ENCODE measurements around the gene TMEM229B.

Gene TMEM229B

DNA sequence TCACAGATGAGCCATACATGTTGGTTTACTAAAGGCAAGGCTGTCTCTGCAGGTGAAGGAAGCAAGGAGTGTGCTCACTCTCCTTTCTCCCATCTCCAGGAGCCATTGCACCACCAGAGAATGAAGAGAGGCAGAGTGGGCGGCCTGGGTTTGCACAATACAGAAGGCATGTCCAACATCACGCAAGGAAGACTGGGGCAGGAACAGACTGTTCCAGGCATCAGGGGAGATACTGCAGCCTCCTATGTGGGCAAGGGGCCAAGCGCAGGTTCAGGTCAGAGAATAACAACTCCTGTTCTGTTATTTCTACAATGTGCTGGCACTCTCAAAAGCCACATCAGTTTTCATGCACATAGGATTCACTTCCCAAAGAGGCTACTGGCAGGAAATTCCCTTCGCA lies 1.7 kb upstream of the TMEM229B start:
- peak; percentile 46 for DNase-seq (ENCODE audit: low read depth)
- no peak overlapping the region for H3K4me3 ChIP-seq (ENCODE audit: low read depth, low read length)
- TF ChIP-seq, protein P1, sequence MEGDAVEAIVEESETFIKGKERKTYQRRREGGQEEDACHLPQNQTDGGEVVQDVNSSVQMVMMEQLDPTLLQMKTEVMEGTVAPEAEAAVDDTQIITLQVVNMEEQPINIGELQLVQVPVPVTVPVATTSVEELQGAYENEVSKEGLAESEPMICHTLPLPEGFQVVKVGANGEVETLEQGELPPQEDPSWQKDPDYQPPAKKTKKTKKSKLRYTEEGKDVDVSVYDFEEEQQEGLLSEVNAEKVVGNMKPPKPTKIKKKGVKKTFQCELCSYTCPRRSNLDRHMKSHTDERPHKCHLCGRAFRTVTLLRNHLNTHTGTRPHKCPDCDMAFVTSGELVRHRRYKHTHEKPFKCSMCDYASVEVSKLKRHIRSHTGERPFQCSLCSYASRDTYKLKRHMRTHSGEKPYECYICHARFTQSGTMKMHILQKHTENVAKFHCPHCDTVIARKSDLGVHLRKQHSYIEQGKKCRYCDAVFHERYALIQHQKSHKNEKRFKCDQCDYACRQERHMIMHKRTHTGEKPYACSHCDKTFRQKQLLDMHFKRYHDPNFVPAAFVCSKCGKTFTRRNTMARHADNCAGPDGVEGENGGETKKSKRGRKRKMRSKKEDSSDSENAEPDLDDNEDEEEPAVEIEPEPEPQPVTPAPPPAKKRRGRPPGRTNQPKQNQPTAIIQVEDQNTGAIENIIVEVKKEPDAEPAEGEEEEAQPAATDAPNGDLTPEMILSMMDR (conservative IDR thresholded peaks at IDR 0.05; ENCODE audit: low read depth, low read length): no peak

DNA sequence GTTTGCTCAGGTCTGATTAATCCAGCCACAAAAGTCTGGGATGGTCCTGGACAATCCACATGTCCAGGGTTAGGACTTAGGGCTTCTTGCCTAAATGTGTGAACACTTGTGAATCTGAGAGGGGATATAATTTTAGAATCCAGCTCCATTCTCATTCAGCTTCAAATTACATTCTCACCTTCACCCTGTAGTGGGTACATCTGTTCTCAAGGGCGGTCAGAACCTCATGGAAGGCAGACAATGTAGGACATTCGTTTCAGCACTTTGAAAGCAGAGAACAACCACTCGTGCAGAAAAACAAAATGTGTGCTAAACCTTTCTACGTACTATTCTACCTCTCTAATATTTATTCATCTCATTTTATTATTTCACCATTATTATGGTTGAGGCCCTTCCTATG lies 1.2 kb downstream of the TMEM229B start:
- TF ChIP-seq, protein P1 (conservative IDR thresholded peaks at IDR 0.05; ENCODE audit: low read depth, low read length): no peak
- DNase-seq (ENCODE audit: low read depth): no peak
- no peak overlapping the region for H3K4me3 ChIP-seq (ENCODE audit: low read depth, low read length)

- no peak for DNase-seq (ENCODE audit: low read depth)
- TF ChIP-seq, protein P1 (conservative IDR thresholded peaks at IDR 0.05; ENCODE audit: low read depth, low read length): no peak
- no peak overlapping the region for H3K4me3 ChIP-seq (ENCODE audit: low read depth, low read length)
Observed at GRCh38 chr14:67486890-67487289, 1.6 kb downstream of the TMEM229B start.

- H3K4me3 ChIP-seq (ENCODE audit: low read depth, low read length): no peak overlapping the region
Observed at GRCh38 chr14:67485501-67486095, 2.9 kb downstream of the TMEM229B start.

GRCh38 chr14:67483579-67484285 lies 4.8 kb downstream of the TMEM229B start:
- DNase-seq (ENCODE audit: low read depth): no peak

More at GRCh38 chr14:67485501-67486095, 2.9 kb downstream of the TMEM229B start:
- TF ChIP-seq, protein P1 (conservative IDR thresholded peaks at IDR 0.05; ENCODE audit: low read depth, low read length): peak; percentile 11
- DNase-seq (ENCODE audit: low read depth): peak; percentile 57

DNA sequence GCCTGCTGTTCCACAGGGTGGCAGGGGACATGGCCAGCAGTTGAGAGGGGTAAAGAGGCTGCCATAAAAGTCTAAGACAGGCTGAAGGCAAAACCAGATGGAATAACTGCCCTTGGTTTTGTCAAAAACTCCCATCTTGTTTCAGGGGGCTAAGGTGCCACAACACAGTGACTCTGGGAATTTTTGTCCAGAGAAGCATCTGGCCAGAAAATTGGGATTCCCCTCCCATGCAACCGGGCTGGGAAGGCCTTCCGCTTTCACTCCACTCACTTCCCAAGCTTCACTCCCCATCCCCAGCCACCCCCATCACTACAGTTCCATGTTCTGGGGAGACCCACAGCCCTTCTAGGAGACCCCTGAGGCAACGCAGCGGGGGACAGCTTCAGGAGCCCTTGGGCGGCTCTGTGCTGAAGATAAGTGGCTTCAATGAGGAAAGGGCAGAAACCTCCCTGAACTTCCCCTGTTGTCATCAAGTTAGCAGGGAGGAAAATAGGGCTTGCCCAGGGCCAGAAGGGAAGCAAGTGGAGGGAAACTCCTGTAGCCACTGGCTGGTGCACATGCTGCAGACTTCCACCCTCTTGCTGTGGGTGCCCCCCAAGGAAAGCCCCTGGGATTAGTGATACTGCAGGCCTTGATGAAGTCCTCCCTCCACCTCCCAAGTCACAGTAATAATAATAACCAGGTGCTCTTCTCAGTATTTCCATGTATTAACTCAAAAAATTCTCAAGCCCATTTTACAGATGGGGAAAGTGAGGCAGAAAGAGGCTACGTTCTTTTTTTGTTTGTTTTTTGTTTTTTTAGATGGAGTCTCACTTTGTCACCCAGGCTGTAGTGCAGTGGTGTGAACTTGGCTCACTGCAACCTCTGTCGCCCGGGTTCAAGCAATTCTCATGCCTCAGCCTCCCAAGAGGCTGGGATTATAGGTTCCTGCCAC lies 6.0 kb downstream of the TMEM229B start:
- TF ChIP-seq, protein P1 (conservative IDR thresholded peaks at IDR 0.05; ENCODE audit: low read depth, low read length): no peak
- no peak for DNase-seq (ENCODE audit: low read depth)
- no peak overlapping the region for H3K4me3 ChIP-seq (ENCODE audit: low read depth, low read length)

More at GRCh38 chr14:67483579-67484285, 4.8 kb downstream of the TMEM229B start:
- TF ChIP-seq, protein P1 (conservative IDR thresholded peaks at IDR 0.05; ENCODE audit: low read depth, low read length): no peak
- H3K4me3 ChIP-seq (ENCODE audit: low read depth, low read length): no peak overlapping the region

All from choroid plexus epithelial cell (primary cell).